Left colon (tissue), 2 donors: Measurements from ENCODE around the gene MTMR1. TPM values are rescaled to one million over a fixed set of nuclear protein-coding genes. Genes with fewer than 3 reads are reported as not detected.

Experiments used
- ATAC-seq: fragments of 200-7000 bp; cut with Tn5 transposase; one replicate; pipeline ENCODE4 v1.9.1; 2020; ENCODE audit warnings: mild to moderate bottlenecking, moderate library complexity
- DNase-seq, 2 donors: peaks; one replicate each; pipeline ENCODE4 v3.0.0-alpha.2; 2020
- intact Hi-C, 2 donors: fragments of 100-400 bp; cut with DNase I in 1 of 2; cut with micrococcal nuclease in 1 of 2; formaldehyde crosslinking; loops; one replicate each; pipeline versions ENCODE4 v1.11.2 to v1.14.0; 2022; cut with DNase I, micrococcal nuclease
- total RNA-seq, 2 donors: library from RNA; stranded (reverse); fragmentation: NEBNext Ultra II Directional; extraction: Animal tissue kit (Norgen Biotek cat#: 25700); gene quantifications; one replicate each; pipeline ENCODE4 v1.2.1, GENCODE V29; 2021
- donor health status: DM: no; HTN: no; CAD: no.
- donor health status: DM: yes; HTN: yes; CAD: no.

The MTMR1 gene
- total RNA-seq, 2 donors from 2014 or later: 15.2 to 17.6 TPM

DNA sequence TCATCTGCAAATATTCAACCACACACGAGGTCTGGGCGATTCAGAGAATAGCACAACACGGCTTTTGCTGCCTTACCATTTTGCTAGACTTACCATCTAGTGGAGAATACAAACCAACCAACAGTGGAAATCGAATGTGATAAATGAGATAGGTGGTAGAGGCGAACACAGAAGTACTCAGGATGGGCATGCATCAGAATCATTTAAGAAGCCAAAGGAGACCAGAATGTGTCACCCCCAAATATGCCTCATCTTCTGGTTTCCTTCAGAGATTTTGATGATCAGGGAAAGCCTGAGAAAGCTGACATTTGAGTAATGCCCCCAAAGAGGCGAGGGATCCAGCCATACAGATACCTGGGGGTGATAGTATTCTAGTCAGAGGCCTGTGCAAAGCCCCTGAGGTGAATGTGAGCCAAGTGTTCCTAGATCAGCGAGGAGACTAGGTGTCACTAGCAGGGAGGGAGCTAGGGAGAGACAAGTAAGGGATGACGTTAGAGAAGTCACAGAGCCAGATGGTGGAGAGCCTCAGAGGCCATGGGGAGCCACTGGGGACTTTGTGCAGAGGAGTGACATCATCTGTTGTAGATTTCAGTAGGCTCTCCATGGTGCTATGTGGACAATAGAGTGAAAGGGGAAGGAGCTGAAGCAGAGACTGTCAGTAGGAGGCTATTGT, 1.7 kb downstream of the MTMR1 start:
- ATAC-seq: peak; percentile 10
- intact Hi-C loops: no loop called here
- DNase-seq: no peak

DNA sequence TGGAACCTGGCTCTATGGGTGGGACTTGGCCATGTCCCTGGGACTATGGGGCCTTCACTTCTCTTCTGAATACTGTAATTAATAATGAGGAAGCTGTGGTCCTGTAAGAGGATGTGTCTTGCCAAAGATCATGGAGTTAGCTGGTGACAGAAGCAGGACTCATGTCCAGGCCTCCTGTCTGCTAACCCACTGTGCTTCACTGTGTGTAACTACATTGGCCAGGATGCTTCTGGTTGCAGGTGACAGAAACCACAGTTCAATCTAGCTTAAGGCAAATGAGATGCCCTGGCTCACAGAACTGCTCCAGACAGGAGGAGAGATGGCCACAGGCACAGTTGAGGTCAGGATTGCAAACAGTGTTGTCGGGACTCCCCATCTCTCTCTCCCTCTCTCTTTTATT, 3.1 kb downstream of the MTMR1 start:
- DNase-seq (no peak), ATAC-seq (no peak)
- intact Hi-C loops: no loop called here

DNA sequence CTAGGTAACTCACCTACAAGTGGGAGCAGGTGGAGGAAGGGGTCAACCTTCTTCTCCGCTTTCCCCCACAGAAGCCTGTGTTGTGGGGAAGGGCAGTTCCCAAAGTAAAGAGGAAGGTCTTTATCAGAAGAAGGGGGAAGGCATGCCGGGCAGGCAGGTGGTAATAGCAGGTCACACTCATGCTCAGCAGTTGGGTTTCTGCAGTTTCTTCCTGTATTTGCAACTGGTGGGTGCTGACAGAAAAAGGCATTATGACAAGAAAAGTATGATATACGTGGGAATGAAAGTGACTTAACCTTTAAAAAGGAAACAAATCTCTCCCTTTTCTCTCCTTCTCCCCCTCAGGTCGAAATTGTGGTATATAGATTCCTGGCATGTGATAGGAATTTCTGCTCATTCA, 3.7 kb downstream of the MTMR1 start:
- intact Hi-C loops: no loop called here
- DNase-seq: no peak
- no peak for ATAC-seq

GRCh38 chrX:150697641-150698040, 4.4 kb downstream of the MTMR1 start:
- intact Hi-C loops: no loop called here
- ATAC-seq: no peak

DNA sequence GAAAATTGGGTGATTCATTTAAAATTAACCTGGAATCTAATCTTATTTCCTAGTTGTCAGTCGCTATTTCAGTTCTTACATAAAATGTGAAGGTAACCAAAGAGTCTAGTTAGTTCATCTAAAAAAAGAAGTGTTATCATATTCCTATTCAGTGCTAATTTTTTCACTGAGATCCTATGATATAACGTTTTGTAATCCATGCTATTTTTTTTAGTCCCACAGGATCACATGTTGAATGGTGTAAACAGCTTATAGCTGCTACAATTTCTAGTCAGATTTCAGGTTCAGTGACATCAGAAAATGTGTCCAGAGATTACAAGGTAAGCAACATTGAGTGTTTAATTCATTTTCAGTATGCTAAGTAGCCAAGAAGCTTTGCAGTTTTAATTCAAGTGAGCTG, 5.8 kb downstream of the MTMR1 start:
- intact Hi-C loops: no loop called here
- DNase-seq (no peak), ATAC-seq (no peak)

More at GRCh38 chrX:150697641-150698040, 4.4 kb downstream of the MTMR1 start:
- no peak for DNase-seq

DNA sequence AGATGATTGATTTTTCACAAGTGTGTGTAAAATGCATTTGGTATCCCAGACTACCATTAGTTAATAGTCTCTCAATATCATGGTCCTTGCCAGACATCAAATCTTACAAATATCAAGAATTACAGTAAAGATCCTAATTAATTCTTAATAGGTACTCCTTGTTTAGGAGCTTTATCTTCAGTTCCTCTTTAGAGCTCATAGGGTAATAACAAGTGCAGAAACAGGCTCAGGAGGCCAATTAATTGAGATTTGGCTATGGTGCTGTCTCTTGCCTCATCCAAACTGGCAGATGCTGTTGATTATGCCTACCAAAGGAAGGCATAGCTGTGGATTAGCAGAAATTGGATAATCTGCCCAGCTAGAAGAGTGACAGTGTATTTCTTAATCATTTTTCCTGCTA, 6.9 kb downstream of the MTMR1 start:
- intact Hi-C loops: no loop called here
- no peak for ATAC-seq

DNA sequence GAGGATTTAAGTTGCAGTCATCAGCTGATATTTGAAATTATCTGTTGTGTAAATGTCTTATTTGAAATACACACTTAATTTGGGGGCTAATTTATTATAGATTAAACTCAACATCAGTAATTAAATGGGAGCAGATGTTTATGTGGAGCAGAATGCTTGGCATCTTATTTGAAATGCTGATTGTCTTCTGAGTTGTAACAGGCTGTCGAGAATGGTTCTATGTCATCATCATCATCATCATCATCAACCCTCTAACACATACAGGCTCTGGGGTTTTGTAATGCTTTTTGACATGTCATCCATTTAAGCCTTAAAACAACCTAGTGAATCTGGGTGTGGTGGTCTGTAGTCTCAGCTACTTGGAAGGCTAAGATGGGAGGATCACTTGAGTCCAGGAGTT, 8.2 kb downstream of the MTMR1 start:
- DNase-seq (no peak), ATAC-seq (no peak)
- intact Hi-C loops: no loop called here

More for the DNA sequence above, 6.9 kb downstream of the MTMR1 start:
- DNase-seq: no peak

DNA sequence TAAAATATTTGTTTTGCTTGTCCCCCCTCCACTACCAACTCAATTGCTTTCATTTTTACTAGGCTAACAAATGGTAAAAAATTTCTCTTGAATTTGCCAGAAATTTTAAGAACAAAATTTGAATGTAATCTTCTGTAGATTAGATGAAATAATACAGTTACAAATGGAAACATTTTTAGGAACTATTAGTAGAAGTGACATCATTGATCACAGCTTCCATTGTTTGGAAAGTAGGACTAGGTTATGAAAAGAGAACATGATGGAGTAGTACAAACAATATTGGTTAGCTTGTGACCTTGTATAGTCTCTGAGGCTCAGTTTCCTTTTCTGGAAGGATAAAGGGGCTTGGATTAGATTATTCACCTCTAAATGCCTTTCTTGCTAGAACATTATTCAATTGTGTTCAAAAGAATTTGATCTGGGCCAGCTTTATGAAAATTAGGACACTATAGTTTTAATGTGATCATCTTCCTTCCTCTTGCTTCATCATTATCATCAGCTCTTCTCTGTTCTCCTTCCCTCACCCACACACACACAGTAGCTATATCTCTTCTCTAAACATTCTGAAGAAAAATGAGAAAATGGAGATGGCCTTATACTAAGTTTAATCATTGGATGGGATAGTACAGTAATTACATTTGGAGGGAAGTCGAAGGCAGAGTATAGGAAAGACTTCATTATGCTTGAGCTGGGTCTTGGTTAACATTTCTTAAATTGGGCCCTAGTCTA, 9.9 kb downstream of the MTMR1 start:
- DNase-seq (no peak), ATAC-seq (no peak)
- intact Hi-C loops: no loop called here

- ATAC-seq: no peak
- intact Hi-C loops: no loop called here
Observed at GRCh38 chrX:150703695-150703974, 10.4 kb downstream of the MTMR1 start.

DNA sequence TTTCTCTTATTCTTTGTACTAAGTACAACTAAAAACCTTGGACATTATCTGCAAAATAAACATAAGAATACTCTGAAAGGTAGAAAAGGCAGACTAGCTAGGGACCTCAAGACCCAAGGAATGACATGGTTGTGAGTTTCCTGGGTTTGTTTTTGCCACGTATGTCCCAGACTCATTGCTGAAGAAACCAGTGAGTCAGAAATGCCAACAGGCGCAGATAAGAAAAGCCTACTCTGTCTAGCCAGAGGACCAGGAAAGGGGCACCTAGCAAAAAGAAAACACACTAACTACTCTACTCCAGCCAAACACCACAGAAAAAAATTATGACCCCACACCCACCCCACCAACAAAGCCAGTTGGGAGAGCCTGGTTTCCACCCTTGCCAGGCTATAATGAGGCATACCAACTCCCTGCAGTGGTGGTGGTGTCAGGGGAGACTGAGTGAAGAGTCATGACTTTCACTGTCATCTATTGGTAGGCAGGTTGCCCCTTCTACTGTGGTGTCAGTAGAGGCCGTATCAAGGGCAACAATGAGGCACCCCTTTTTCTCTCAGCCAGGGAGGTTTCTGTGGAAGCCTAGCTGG, 10.9 kb downstream of the MTMR1 start:
- ATAC-seq (no peak), DNase-seq (no peak)
- intact Hi-C loops: no loop called here

More at GRCh38 chrX:150703695-150703974, 10.4 kb downstream of the MTMR1 start:
- no peak for DNase-seq

- no peak for ATAC-seq
- intact Hi-C loops: no loop called here
- no peak for DNase-seq
Observed at GRCh38 chrX:150712619-150713018, 19.4 kb downstream of the MTMR1 start.

- DNase-seq: no peak
- intact Hi-C loops: loop anchor here in 1 of 2 donors (5.0 kb wide), 1 partner anchor 753 kb away; no protein-coding TSS in a partner anchor
- peak; percentile 29 for ATAC-seq
Observed at GRCh38 chrX:150715184-150715583, 22.0 kb downstream of the MTMR1 start.

DNA sequence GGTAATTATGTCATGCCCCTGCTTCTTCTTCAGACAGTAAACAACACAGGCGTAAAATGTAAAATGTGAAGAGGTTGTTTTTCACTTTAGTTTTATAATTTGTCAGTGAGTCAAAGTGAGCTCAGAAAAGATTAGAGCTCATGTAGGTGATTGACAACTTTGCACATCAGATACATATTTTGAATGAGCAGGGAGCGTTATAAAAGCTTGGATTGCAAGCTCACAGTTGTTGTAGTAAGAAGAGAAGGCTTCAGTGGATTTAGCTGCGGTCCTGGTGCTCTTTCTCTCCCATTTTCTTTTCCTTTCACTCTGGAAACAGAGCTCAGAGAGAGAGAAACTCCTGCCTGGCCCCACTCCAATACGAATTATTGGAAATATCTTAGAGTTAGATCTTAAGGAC, 26.4 kb downstream of the MTMR1 start:
- intact Hi-C loops: loop anchor here in 1 of 2 donors (5.0 kb wide), 1 partner anchor 757 kb away; no protein-coding TSS in a partner anchor
- DNase-seq: no peak
- no peak for ATAC-seq

GRCh38 chrX:150729956-150730355, 36.8 kb downstream of the MTMR1 start:
- intact Hi-C loops: no loop called here
- no peak for DNase-seq
- no peak for ATAC-seq

DNA sequence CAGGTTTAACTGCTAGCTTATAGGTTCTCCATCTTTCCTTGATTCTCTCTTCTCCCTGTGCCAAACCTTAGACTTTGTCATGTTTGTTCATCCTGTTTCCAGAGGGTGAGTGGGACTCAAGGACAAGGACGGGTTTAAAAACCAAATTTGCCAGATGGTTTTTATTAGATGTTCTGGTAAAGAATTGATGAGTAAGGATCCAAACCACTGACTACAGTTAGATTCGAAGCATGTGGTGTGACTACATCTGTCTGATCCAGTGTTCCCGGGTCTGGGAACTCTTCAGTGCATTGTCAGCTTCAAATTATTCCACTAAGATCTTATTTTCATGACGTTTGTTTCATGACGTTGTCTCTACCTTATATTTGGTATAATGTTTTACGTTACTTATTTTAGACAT, 37.5 kb downstream of the MTMR1 start:
- ATAC-seq (no peak), DNase-seq (no peak)
- intact Hi-C loops: no loop called here

DNA sequence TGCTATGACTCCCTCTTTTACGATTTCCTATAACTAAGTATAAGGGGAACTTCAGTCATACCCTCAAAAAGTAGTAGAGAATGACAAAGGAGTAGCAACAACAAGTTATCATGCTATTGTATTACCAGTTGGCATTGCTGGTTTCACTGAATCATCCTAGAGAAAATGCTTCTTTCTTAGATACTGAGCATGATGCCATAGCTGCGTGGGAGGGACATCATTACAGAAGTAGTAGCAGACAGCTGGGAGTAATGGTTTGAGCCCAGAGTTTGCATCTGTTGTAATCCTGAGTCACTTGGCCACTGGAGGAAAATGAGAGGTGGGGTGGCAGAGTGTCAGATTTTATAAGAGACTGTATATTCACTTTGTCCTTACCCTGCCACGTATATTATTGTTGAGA, 38.6 kb downstream of the MTMR1 start:
- DNase-seq (no peak), ATAC-seq (no peak)
- intact Hi-C loops: no loop called here

DNA sequence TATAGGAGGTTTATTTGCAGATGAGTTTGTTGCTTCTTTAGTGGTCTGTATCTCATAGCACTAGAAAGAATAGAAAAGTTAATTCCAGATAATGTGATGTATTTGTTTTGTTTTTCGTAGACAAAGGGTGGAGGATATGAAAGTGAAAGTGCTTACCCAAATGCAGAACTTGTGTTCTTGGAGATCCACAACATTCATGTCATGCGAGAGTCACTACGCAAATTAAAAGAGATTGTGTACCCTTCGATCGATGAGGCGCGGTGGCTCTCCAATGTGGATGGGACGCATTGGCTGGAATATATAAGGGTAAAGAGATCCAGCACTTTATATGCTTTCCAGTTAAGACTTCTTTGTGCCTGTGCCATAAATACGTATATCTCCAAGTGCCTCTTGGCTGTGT, 43.3 kb downstream of the MTMR1 start:
- intact Hi-C loops: no loop called here
- no peak for ATAC-seq
- no peak for DNase-seq

DNA sequence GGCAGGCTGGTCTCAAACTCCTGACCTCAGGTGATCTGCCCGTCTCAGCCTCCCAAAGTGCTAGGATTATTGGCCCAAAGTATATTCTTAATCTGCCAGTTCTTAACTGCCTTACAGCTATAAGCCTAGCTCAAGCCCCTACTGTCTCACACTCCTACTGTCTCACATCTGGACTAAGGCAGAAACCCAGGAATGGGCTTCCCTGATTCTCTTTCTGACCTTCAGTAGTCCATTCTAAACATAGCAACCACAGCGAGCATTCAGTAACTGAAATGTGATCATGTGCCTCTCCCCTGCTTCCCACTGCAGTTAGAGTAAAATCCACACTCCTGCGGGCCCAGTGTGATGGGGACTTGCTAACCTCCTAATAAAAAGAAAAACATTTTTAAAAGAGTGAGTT, 58.9 kb downstream of the MTMR1 start:
- intact Hi-C loops: no loop called here
- ATAC-seq (no peak), DNase-seq (no peak)

DNA sequence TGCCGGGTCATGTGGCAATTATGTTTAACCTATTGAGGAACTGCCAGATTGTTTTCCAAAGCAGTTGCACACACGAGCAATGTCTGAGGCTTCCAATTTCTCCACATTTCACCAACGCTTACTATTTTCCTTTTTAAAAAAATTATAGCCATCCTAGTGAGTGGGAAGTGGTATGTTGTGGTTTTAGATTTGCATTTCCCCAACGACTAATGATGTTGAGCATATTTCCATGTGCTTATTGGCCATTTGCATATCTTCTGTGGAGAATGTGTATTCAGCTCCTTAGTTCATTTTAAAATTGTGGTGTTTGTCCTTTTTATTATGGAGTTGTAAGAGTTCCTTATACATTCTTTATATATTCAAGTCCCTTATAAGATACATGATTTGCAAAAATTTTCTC, 60.2 kb downstream of the MTMR1 start:
- ATAC-seq (no peak), DNase-seq (no peak)
- intact Hi-C loops: no loop called here

DNA sequence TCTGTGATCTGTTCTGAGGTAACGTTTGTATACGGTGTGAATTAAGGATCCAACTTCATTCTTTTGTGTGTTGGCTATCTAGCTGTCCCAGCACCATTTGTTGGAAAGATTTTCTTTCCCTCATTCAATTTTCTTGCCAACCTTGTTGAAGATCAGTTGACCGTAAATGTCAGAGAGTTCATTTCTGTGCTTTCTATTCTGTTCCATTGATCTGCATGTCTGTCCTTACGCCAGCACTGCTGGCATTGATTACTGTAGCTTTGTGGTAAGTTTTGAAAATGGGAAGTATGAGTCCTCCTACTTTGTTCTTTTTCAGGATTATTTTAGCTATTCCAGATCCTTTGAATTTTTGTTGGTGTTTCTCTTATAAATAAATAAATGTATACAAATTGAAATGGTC, 60.8 kb downstream of the MTMR1 start:
- ATAC-seq (no peak), DNase-seq (no peak)
- intact Hi-C loops: no loop called here
